Transverse colon (tissue), 4 donors: Measurements from ENCODE around the gene SCAI. TPM values are rescaled to one million over a fixed set of nuclear protein-coding genes. Genes with fewer than 3 reads are reported as not detected.

ENCODE experiments used
- DNase-seq: peaks from one replicate; pipeline ENCODE4 v3.0.0-alpha.2; 2019
- H3K27ac ChIP-seq, 4 donors: fragments of 200-600 bp; sonication (generic); 2 replicates each; pipeline ENCODE4 v1.5.1; 2016 to 2018; ENCODE audit warnings: inconsistent platforms in 4 of 4
- H3K27me3 ChIP-seq: fragments of 200-600 bp; sonication (generic); 2 replicates; pipeline ENCODE4 v1.5.1; 2017; ENCODE audit warnings: inconsistent platforms
- H3K36me3 ChIP-seq, 4 donors: fragments of 200-600 bp; sonication (generic); 2 replicates each; pipeline ENCODE4 v1.5.1; 2017 to 2019; ENCODE audit warnings: inconsistent platforms in 4 of 4
- H3K4me1 ChIP-seq, 4 donors: fragments of 200-600 bp; sonication (generic); 2 replicates each; pipeline ENCODE4 v1.5.1; 2017 to 2020; ENCODE audit warnings: inconsistent platforms in 4 of 4
- H3K4me3 ChIP-seq, 4 donors: fragments of 200-600 bp; sonication (generic); 1 replicate in 1 of 4; 2 replicates in 3 of 4; pipeline versions ENCODE4 v1.5.1 to v1.6.1; 2017 to 2019; ENCODE audit warnings: inconsistent platforms in 4 of 4
- H3K9me3 ChIP-seq, 2 donors: fragments of 200-600 bp; sonication (generic); 2 replicates each; pipeline ENCODE4 v1.5.1; 2017 to 2019; ENCODE audit warnings: inconsistent platforms in 2 of 2
- EP300 ChIP-seq: sonication (generic); formaldehyde crosslinking; IDR thresholded peaks from one replicate; pipeline ENCODE4 v1.6.1; 2017; ENCODE audit warnings: antibody characterized with exemption, low read depth
- POLR2A ChIP-seq: fragments of 450-650 bp; IDR thresholded peaks from one replicate; pipeline ENCODE4 v1.6.1; 2016; ENCODE audit warnings: antibody characterized with exemption, mild to moderate bottlenecking, moderate library complexity
- POLR2AphosphoS5 ChIP-seq, 3 donors: sonication (generic); formaldehyde crosslinking; IDR thresholded peaks; one replicate each; pipeline ENCODE4 v1.6.1; 2016; ENCODE audit warnings: antibody characterized with exemption in 3 of 3
- WGBS, 2 donors: methylation state at CpG; one replicate each; pipeline ENCODE4 v1.1.5; 2018; ENCODE audit warnings: low coverage in 1 of 2; 5-methylcytosine and 5-hydroxymethylcytosine counted together
- in situ Hi-C, 4 donors: fragments of 200-750 bp; cut with MboI; loops; one replicate each; pipeline versions ENCODE4 v1.15.0 to v1.15.1; 2017; ENCODE audit warnings: low sequenced_read_pairs in 3 of 4, low pct_ligation_motif_present in 1 of 4, low pct_unique_long_range_greater_than_20kb in 1 of 4
- intact Hi-C: fragments of 100-400 bp; cut with DNase I; formaldehyde crosslinking; loops from one replicate; pipeline ENCODE4 v1.15.1; 2023; ENCODE audit warnings: low total_unique reads
- total RNA-seq, 4 donors: library from RNA; depleted of rRNA; stranded (reverse); fragments of >200 nt; gene quantifications; one replicate each; pipeline ENCODE4 v1.1.0, GENCODE V29; 2016
- TF ChIP-seq, protein P1 (sequence below), 5 experiments: fragments of 200-600 bp in 3 of 5; fragments of 450-650 bp in 2 of 5; sonication (generic) in 3 of 5; IDR thresholded peaks; 1 replicate in 2 of 5; 2 replicates in 3 of 5; pipeline ENCODE4 v1.5.1; 2016 to 2017; ENCODE audit warnings: antibody characterized with exemption in 5 of 5, inconsistent platforms in 3 of 5, mild to moderate bottlenecking in 2 of 5, moderate library complexity in 1 of 5

Gene SCAI
- total RNA-seq, 4 donors from 2014 or later, result 10.4 to 38.6 (median 13.2) TPM

DNA sequence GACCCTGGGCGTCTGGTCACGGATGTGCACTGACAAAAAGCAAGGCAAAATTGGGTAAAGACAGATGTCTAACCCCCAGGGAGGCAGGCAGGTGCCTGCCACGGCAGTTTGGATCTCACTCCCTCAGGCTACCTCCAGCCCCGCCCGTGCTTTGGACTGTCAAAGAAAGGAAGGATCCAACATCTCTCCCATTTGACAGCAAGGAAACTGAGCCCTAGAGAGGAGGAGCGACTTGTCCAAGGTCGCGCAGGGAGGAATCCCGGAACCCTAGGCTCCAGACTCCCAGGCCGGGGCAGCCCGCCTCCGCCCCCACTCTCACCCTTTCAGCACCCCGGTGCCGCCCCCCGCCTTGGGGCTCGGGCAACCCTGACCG lies 202.8 kb downstream of the SCAI start:
- in situ Hi-C loops (loop anchor here in 2 of 4 donors (25.0 kb wide), 1 partner anchor 197 kb away; the partner anchor contains the start of gene SCAI (in 2 of the 2)), intact Hi-C loops (no loop called here)
- H3K4me1 ChIP-seq, result peaks cover 0 to 19% (median 9%) of the 10 kb centered on the region in 4 donors
- H3K27me3 ChIP-seq, result no peaks in the 10 kb centered on the region
- peak overlapping the region; percentile 59 to 87 (median 64) for H3K4me3 ChIP-seq
- DNase-seq, result no peak
- TF ChIP-seq, protein P1, sequence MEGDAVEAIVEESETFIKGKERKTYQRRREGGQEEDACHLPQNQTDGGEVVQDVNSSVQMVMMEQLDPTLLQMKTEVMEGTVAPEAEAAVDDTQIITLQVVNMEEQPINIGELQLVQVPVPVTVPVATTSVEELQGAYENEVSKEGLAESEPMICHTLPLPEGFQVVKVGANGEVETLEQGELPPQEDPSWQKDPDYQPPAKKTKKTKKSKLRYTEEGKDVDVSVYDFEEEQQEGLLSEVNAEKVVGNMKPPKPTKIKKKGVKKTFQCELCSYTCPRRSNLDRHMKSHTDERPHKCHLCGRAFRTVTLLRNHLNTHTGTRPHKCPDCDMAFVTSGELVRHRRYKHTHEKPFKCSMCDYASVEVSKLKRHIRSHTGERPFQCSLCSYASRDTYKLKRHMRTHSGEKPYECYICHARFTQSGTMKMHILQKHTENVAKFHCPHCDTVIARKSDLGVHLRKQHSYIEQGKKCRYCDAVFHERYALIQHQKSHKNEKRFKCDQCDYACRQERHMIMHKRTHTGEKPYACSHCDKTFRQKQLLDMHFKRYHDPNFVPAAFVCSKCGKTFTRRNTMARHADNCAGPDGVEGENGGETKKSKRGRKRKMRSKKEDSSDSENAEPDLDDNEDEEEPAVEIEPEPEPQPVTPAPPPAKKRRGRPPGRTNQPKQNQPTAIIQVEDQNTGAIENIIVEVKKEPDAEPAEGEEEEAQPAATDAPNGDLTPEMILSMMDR (IDR thresholded peaks at IDR 0.05), result no peak
- no peak for TF ChIP-seq POLR2A
- peaks cover 0 to 11% (median 5%) of the 10 kb centered on the region in 4 donors for H3K36me3 ChIP-seq
- WGBS, 2 donors, result 1% methylated on average over 17 of the region's 17 CpGs; no CpG with 5 or more reads in 1 of the 2 donors
- peak overlapping the region; percentile 92 to 98 (median 95) for H3K27ac ChIP-seq
- H3K9me3 ChIP-seq, result no peaks in the 10 kb centered on the region

DNA sequence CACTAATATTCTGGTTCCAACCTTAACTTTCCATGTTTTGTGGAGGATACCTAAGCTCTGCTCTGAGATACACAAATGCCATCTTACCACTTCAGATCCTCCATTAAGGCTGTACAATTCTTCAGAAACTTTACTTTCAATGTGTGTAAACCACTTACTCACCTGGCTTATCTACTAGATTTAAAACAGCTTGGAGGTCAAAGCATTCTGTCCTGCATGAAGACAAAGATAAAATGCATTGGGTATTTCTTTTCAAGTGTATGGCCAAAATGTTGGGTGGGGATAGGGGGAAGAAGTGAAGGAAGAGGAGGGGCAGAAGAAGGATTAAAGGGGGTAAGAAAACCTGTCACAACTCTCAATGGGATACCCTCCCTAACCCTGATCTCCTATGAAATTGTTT lies 203.4 kb downstream of the SCAI start:
- peaks cover 0 to 19% (median 9%) of the 10 kb centered on the region in 4 donors for H3K4me1 ChIP-seq
- no peaks in the 10 kb centered on the region for H3K9me3 ChIP-seq
- no peaks in the 10 kb centered on the region for H3K27me3 ChIP-seq
- H3K4me3 ChIP-seq, result peak overlapping the region; percentile 59 to 87 (median 64)
- TF ChIP-seq EP300, result no peak
- TF ChIP-seq, protein P1 (IDR thresholded peaks at IDR 0.05), result no peak
- no peak for TF ChIP-seq POLR2A
- TF ChIP-seq POLR2AphosphoS5 (IDR thresholded peaks at IDR 0.05), result no peak
- H3K27ac ChIP-seq, result peak overlapping the region; percentile 92 to 98 (median 95)
- in situ Hi-C loops (loop anchor here in 3 of 4 donors (10.0 to 25.0 kb wide), 2 partner anchors 197 to 205 kb away; partner anchors contain the start of gene SCAI (in 3 of the 3)), intact Hi-C loops (no loop called here)
- H3K36me3 ChIP-seq, result peaks cover 0 to 15% (median 5%) of the 10 kb centered on the region in 4 donors
- no peak for DNase-seq

DNA sequence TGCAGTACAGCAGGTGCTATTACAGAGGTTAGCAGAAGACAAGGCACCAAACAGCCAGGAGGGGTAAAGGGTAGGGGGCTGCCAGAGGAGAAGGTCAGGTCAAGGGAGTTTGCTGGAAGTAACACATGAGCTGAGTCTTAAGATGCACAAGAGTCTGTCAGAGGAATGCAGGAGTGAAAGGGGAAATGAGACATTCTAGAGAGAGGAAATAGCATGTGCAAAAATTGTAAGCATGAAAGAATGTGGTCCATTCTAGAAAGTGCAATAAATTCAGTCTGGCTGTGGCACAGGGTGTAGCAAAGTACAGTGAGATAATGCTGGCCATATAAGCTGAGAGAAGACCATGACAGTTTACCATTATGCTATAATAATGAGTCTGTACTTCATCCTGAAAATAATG lies 209.0 kb downstream of the SCAI start:
- Histone ChIP-seq H3K36me3 (peaks cover 0 to 44% (median 16%) of the 10 kb centered on the region in 4 donors), H3K9me3 (no peaks in the 10 kb centered on the region), H3K4me1 (no peaks in the 10 kb centered on the region), H3K4me3 (no peak overlapping the region), H3K27me3 (no peaks in the 10 kb centered on the region), H3K27ac (no peak overlapping the region)
- intact Hi-C loops, result no loop called here
- DNase-seq, result no peak
- in situ Hi-C loops, result loop anchor here in 3 of 4 donors (10.0 to 25.0 kb wide), 2 partner anchors 203 to 211 kb away; partner anchors contain the start of gene SCAI (in 3 of the 3)
- TF ChIP-seq, protein P1 (IDR thresholded peaks at IDR 0.05), result no peak
- TF ChIP-seq POLR2A (no peak), EP300 (no peak), POLR2AphosphoS5 (IDR thresholded peaks at IDR 0.05) (no peak)

DNA sequence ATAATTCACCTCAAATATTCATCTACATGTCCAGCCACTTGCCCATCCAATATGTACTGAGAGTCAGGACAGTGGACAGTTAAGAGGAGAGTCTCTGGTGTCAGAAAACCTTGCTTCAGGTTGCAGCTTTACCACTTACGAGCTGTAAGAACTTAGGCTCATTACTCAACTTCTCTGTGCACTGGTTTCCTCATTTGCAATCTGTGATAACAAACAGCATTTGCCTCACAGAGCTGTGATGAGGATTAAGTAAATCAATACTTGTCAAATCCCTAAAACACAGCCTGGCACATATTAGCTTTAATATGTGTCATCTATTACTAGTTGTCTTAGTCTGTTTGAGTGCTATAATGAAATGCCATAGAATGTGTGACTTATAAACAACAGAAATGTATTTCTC lies 211.0 kb downstream of the SCAI start:
- in situ Hi-C loops (loop anchor here in 3 of 4 donors (10.0 to 25.0 kb wide), 2 partner anchors 205 to 212 kb away; partner anchors contain the start of gene SCAI (in 3 of the 3)), intact Hi-C loops (no loop called here)
- H3K9me3 ChIP-seq, result no peaks in the 10 kb centered on the region
- H3K36me3 ChIP-seq, result peaks cover 0 to 58% (median 25%) of the 10 kb centered on the region in 4 donors
- H3K4me1 ChIP-seq, result no peaks in the 10 kb centered on the region
- no peak overlapping the region for H3K27ac ChIP-seq
- no peaks in the 10 kb centered on the region for H3K27me3 ChIP-seq
- TF ChIP-seq, protein P1 (IDR thresholded peaks at IDR 0.05), result no peak
- TF ChIP-seq POLR2A, result no peak
- no peak for TF ChIP-seq POLR2AphosphoS5 (IDR thresholded peaks at IDR 0.05)
- TF ChIP-seq EP300, result no peak
- H3K4me3 ChIP-seq, result no peak overlapping the region
- 88 to 100% methylated on average over 1 of the region's 1 CpG for WGBS, 2 donors
- DNase-seq, result no peak
